Gastroesophageal sphincter (tissue), 3 donors: Measurements from ENCODE around the gene NTN5.

Source experiments
- EP300 ChIP-seq: sonication (generic); formaldehyde crosslinking; IDR thresholded peaks from one replicate; pipeline ENCODE4 v1.6.1; 2017; ENCODE audit warnings: antibody characterized with exemption, mild to moderate bottlenecking
- POLR2A ChIP-seq, 2 donors: fragments of 450-650 bp; IDR thresholded peaks; one replicate each; pipeline ENCODE4 v1.6.1; 2017; ENCODE audit warnings: antibody characterized with exemption in 2 of 2, mild to moderate bottlenecking in 2 of 2, moderate library complexity in 1 of 2
- POLR2AphosphoS5 ChIP-seq: sonication (generic); formaldehyde crosslinking; IDR thresholded peaks from one replicate; pipeline ENCODE4 v1.6.1; 2017; ENCODE audit warnings: antibody characterized with exemption
- TF ChIP-seq, protein P1 (sequence below), 4 experiments: fragments of 200-600 bp in 2 of 4; fragments of 450-650 bp in 2 of 4; sonication (generic) in 1 of 4; IDR thresholded peaks; one replicate each; pipeline ENCODE4 v1.5.1; 2017 to 2019; ENCODE audit warnings: antibody characterized with exemption in 4 of 4, mild to moderate bottlenecking in 2 of 4, moderate library complexity in 2 of 4

DNA sequence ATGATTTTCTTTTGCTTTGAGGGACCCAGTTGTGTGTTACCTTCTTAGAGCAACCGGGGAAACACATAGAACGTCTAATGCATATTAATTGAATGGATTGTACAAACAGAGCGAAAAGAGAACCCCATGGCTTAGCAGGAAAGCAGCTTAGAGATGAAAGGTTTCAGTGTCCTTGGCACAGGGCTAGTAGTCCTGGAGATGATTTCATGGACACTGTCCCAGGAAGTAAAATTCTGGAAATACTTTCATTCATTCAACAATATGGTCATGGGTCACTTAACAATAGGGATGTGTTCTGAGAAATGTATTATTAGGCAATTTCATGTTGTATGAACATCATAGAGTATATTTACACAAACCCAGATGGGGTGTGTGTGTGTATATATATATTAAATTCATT is 13.3 kb upstream of the NTN5 start:
- TF ChIP-seq EP300 = no peak
- TF ChIP-seq, protein P1, sequence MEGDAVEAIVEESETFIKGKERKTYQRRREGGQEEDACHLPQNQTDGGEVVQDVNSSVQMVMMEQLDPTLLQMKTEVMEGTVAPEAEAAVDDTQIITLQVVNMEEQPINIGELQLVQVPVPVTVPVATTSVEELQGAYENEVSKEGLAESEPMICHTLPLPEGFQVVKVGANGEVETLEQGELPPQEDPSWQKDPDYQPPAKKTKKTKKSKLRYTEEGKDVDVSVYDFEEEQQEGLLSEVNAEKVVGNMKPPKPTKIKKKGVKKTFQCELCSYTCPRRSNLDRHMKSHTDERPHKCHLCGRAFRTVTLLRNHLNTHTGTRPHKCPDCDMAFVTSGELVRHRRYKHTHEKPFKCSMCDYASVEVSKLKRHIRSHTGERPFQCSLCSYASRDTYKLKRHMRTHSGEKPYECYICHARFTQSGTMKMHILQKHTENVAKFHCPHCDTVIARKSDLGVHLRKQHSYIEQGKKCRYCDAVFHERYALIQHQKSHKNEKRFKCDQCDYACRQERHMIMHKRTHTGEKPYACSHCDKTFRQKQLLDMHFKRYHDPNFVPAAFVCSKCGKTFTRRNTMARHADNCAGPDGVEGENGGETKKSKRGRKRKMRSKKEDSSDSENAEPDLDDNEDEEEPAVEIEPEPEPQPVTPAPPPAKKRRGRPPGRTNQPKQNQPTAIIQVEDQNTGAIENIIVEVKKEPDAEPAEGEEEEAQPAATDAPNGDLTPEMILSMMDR (IDR thresholded peaks at IDR 0.05) = no peak
- no peak for TF ChIP-seq POLR2AphosphoS5
- TF ChIP-seq POLR2A (IDR thresholded peaks at IDR 0.05) = no peak
